Measurements from ENCODE around the gene GRK5.

GRK5 gene

DNA sequence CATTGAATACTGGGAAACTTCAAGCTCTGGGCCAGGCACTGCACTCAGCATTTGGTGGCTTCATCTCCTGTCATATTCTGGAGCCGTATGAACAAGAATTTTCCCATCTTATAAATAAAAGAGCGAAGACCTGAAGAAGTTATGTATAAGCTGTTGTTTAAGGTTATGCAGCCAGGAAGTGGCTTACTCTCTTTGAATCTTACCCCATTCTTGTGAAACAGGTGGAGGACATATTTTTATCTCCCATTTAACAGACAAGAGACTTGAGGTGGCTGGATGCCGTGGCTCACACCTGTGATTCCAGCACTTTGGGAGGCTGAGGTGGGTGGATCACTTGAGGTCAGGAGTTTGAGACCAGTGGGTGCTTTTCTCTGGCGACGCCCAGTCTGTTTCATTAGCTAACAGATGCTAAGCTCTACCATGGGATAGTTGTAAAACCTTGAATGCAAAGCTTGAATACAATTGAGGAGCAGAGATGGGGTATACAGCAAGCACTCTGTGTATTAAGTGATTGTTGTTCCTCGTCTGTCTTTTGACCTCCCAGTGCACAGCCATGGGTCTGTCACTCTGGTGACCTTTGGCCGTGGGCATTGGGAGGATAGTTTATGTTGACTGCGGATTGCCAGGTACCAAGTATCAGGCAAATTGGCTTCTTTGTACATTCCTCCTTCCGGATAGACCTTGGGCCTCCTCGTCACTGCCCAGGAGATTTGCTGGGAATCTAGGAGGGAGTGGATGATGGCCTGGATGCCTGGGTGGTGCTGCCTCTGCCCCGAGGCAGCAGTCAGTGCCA is 85.8 kb downstream of the GRK5 start:
- H3K4me3 ChIP-seq (replicated peaks; ENCODE audit: low read depth, low read length), result no peak overlapping the region
- TF ChIP-seq, protein P1, sequence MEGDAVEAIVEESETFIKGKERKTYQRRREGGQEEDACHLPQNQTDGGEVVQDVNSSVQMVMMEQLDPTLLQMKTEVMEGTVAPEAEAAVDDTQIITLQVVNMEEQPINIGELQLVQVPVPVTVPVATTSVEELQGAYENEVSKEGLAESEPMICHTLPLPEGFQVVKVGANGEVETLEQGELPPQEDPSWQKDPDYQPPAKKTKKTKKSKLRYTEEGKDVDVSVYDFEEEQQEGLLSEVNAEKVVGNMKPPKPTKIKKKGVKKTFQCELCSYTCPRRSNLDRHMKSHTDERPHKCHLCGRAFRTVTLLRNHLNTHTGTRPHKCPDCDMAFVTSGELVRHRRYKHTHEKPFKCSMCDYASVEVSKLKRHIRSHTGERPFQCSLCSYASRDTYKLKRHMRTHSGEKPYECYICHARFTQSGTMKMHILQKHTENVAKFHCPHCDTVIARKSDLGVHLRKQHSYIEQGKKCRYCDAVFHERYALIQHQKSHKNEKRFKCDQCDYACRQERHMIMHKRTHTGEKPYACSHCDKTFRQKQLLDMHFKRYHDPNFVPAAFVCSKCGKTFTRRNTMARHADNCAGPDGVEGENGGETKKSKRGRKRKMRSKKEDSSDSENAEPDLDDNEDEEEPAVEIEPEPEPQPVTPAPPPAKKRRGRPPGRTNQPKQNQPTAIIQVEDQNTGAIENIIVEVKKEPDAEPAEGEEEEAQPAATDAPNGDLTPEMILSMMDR (IDR thresholded peaks at IDR 0.05; ENCODE audit: low read depth, low read length, missing control alignments), result no peak
- no peak for DNase-seq (ENCODE audit: extremely low read depth, low read depth)

DNA sequence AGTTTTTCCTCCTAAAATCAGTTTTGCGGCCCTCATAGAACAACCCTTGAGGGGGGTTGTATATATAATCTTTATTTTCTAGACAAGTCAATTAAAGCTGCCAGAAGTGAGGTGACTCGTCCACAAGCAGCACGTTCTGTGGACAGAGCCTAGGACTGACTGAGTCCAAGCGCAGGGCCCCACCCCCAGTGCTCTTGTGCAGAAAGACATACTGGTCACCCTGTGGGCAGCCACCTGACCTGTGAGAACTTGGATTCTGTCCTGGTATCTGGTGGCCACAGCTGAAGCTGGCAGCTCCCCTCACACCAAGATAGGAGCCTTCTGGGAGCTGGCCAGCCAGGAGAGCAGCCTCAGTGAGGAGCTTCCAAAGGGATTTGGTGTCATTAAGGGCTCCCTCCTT is 89.3 kb downstream of the GRK5 start:
- no peak overlapping the region for H3K4me3 ChIP-seq (replicated peaks; ENCODE audit: low read depth, low read length)
- no peak for DNase-seq (ENCODE audit: extremely low read depth, low read depth)
- TF ChIP-seq, protein P1 (IDR thresholded peaks at IDR 0.05; ENCODE audit: low read depth, low read length, missing control alignments), result no peak

DNA sequence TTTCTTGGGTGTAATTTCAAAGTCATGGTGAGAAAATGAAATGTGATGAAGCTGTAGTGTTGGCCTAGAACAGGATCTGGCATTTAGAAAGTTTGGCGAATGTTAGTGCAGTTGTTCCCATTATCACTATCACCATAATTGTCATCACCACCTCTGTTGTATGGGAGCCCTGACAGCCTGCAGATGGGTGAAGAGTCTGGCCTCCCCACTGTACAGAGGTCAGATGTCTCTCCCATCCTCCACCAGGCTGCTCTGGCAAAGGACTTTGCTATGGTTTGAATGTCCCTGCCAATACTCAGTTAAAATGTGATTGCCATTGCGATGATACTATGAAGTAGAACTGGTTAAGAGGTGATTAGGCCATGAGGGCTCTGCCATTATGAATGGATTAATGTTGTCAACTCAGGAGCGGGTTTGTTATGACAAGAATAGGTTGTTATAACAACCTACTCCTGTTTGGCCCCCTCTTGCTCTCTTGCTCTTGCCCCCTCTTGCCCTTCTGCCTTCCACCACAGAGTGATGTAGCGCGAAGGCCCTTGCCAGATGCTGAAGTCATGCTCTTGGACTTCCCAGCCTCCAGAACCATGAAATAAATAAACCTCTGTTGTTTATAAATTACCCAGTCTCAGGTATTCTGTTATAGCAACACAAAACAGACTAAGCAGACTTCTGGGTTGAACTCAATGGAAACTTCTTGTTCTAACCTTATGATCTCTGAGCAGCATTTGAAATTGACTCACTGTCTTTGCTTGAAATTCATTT is 90.0 kb downstream of the GRK5 start:
- TF ChIP-seq, protein P1 (IDR thresholded peaks at IDR 0.05; ENCODE audit: low read depth, low read length, missing control alignments), result no peak
- DNase-seq (ENCODE audit: extremely low read depth, low read depth), result no peak
- H3K4me3 ChIP-seq (replicated peaks; ENCODE audit: low read depth, low read length), result no peak overlapping the region

DNA sequence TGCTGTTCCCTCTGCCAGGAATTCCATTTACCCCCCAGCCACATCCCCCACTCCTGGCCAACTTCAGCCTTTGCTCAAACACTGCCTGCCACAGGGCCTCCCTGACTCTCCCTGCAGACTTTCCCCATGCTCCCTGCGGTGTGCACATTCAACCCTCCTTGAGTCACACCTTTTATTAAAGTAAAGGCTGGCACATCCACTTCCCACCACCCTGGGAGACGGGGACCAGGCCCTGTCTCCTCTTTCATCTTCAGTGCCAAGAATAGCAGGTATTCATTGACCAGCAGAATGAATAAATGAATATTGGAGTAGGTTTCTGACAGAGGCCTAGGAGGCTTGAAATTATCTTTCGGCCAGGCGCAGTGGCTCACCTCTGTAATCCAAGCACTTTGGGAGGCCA is 91.4 kb downstream of the GRK5 start:
- DNase-seq (ENCODE audit: extremely low read depth, low read depth), result no peak
- TF ChIP-seq, protein P1 (IDR thresholded peaks at IDR 0.05; ENCODE audit: low read depth, low read length, missing control alignments), result no peak
- no peak overlapping the region for H3K4me3 ChIP-seq (replicated peaks; ENCODE audit: low read depth, low read length)

DNA sequence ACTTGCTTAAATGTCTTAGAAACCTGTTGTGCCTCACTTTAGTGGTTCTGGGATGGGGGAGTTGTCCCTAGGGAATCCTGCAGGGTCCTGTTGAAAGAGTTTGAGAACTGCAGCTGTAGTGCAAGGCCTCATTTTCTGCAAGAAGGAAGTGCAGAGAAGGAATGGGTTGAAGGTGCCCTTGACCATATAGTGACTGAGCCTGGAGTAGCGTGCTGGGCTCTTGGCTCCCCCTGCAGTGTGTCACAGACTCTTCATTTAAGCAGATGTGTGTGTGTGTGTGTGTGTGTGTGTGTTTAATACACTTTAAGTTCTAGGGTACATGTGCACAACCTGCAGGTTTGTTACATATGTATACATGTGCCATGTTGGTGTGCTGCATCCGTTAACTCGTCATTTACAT is 92.2 kb downstream of the GRK5 start:
- DNase-seq (ENCODE audit: extremely low read depth, low read depth), result no peak
- no peak overlapping the region for H3K4me3 ChIP-seq (replicated peaks; ENCODE audit: low read depth, low read length)
- TF ChIP-seq, protein P1 (IDR thresholded peaks at IDR 0.05; ENCODE audit: low read depth, low read length, missing control alignments), result no peak

DNA sequence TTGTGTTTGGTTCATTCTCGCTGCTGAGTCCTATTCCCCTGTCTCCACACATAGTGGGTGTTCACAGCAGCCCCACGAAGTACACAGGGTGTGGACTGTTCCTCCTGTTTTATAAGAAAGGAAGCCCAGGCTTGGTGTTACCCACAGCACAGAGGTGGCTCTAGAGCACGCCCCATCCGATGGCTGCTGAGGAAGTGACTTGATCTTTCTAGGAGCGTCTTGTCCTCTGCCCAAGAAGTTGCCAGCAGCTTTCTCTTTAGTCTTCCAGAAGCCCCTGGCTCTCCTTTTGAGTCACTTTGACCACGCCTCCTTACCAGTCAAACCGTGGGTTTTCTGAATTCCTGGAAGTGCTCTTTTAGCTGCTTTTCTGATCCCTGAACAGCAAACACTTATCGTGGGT is 94.0 kb downstream of the GRK5 start:
- no peak for DNase-seq (ENCODE audit: extremely low read depth, low read depth)
- TF ChIP-seq, protein P1 (IDR thresholded peaks at IDR 0.05; ENCODE audit: low read depth, low read length, missing control alignments), result no peak
- no peak overlapping the region for H3K4me3 ChIP-seq (replicated peaks; ENCODE audit: low read depth, low read length)
